ENCODE data around the gene AP4B1.

The AP4B1 gene

GRCh38 chr1:113891631-113892220 is 12.9 kb downstream of the AP4B1 start:
- DNase-seq = no peak

GRCh38 chr1:113890816-113891215 is 13.8 kb downstream of the AP4B1 start:
- no peak for DNase-seq

- DNase-seq = no peak
Observed at GRCh38 chr1:113887402-113888175, 17.0 kb downstream of the AP4B1 start, which contains the start of gene BCL2L15. TSS of gene BCL2L15 (minus strand) at chr1:113887581. CDS start at chr1:113887375, 206 bp downstream.

- no peak for DNase-seq
Observed at GRCh38 chr1:113886417-113887401, 17.9 kb downstream of the AP4B1 start.

- no peak for DNase-seq
Observed at GRCh38 chr1:113881661-113882060, 22.9 kb downstream of the AP4B1 start.

- DNase-seq = no peak
Observed at GRCh38 chr1:113879739-113880038, 24.9 kb downstream of the AP4B1 start.

- no peak for DNase-seq
Observed at GRCh38 chr1:113876176-113876575, 28.4 kb downstream of the AP4B1 start.

GRCh38 chr1:113875714-113876113 is 28.9 kb downstream of the AP4B1 start:
- DNase-seq = no peak

- DNase-seq = no peak
Observed at GRCh38 chr1:113874012-113874879, 30.4 kb downstream of the AP4B1 start.

GRCh38 chr1:113872219-113872935 is 32.2 kb downstream of the AP4B1 start:
- no peak for DNase-seq

GRCh38 chr1:113871597-113872113 is 32.9 kb downstream of the AP4B1 start, which contains the start of gene PTPN22:
TSS of gene PTPN22 (minus strand) at chr1:113871712.
- DNase-seq = no peak

- DNase-seq = no peak
Observed at GRCh38 chr1:113870778-113871177, 33.8 kb downstream of the AP4B1 start.

- DNase-seq = no peak
Observed at GRCh38 chr1:113868387-113869083, 36.1 kb downstream of the AP4B1 start.

- DNase-seq = no peak
Observed at GRCh38 chr1:113861641-113862040, 43.0 kb downstream of the AP4B1 start.

- no peak for DNase-seq
Observed at GRCh38 chr1:113860891-113861290, 43.7 kb downstream of the AP4B1 start.

- DNase-seq = no peak
Observed at GRCh38 chr1:113859478-113860175, 45.0 kb downstream of the AP4B1 start.

- no peak for DNase-seq
Observed at GRCh38 chr1:113858982-113859381, 45.6 kb downstream of the AP4B1 start.

- no peak for DNase-seq
Observed at GRCh38 chr1:113858418-113858817, 46.2 kb downstream of the AP4B1 start.

- DNase-seq = no peak
Observed at GRCh38 chr1:113857776-113858175, 46.8 kb downstream of the AP4B1 start.

- no peak for DNase-seq
Observed at GRCh38 chr1:113856401-113856790, 48.2 kb downstream of the AP4B1 start.
